KOPT-K1 (cell line): ENCODE measurements around the gene FRMD4A.

Source experiments
- H3K27ac ChIP-seq: fragments of 200-600 bp; sonication (generic); 2 replicates; pipeline ENCODE4 v1.5.1; 2016; ENCODE audit warnings: antibody characterized with exemption, mild to moderate bottlenecking, low read depth, low read length; ENCODE audit not compliant: poor library complexity, severe bottlenecking
- H3K36me3 ChIP-seq: fragments of 200-600 bp; sonication (generic); 2 replicates; pipeline ENCODE4 v1.5.1; 2017; ENCODE audit warnings: antibody characterized with exemption, mild to moderate bottlenecking, low read length, moderate library complexity; ENCODE audit not compliant: insufficient read depth
- H3K9me3 ChIP-seq: fragments of 200-600 bp; sonication (generic); 2 replicates; pipeline ENCODE4 v1.5.1; 2017; ENCODE audit warnings: antibody characterized with exemption, low read length, mild to moderate bottlenecking; ENCODE audit not compliant: insufficient read depth, poor library complexity, severe bottlenecking

Gene FRMD4A

DNA sequence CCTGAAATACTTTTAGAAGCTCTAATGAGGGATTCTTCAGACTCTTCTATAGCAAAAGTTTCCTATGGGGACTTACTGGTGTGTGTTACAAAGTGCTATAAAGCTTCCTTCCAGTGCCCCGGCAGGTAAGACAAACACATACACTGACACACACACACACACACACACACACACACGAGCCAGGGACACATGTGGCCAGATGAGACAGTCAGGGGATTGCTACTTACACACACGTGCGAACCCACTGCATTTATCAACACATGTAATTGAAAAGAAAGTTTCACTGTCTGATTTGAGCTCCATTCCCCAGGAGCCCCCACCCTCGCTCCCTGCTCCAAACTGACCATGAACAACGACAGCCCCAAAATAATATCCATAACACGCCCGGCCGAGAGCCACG is 624.1 kb downstream of the FRMD4A start:
- Histone ChIP-seq H3K9me3 (no peaks in the 10 kb centered on the region), H3K27ac (peak overlapping the region; percentile 90), H3K36me3 (no peaks in the 10 kb centered on the region)

DNA sequence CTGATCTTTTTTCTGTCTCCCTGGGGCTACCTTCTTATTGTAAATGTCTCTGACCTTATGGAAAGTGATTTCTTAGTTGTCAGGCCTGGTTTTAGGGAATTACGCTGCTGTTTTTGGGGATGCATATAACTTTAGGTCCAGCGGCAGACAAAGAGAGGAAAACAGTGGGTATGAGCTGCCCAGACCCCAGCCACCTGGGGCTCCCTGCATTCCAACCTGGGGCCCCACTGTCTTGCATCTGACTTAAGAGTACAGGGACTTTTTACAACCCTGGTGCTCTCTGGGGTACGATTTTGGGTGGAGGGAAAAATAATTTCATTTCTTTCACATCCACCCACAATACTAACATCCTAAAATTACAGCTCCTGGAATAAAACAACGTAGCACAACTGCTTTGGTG is 624.5 kb downstream of the FRMD4A start:
- Histone ChIP-seq H3K9me3 (no peaks in the 10 kb centered on the region), H3K27ac (peak overlapping the region; percentile 90), H3K36me3 (no peaks in the 10 kb centered on the region)

DNA sequence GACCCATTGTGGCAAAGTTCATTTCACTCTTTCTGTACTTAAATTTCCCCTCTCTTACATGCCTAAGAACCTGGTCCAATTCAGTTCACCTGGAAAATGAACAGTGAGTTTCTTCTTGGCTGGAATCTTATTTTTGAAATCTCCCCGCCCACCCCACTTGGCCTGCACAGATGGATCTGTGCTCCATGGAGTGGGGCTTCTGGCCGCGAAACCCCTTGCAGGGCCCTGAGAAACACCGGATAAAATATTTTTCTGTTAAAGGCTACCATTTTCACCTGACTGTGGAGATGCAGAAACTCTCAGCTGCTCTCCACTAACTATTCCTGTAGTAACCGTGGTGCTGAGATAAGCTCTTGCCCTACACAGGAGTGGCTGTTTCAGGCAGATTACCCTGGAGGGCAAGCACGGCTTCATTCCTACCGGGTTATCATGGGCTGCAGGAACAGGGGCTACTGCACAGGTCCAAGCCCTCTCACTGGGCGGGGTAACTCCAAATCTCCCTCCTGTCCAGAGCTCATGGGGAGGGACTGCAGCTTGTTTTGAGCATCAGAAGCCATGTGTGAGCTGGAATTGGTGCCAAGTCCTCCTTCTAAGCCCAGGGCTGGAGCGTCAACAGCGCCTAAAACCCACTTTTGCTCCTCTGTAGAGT is 625.1 kb downstream of the FRMD4A start:
- Histone ChIP-seq H3K36me3 (no peaks in the 10 kb centered on the region), H3K9me3 (no peaks in the 10 kb centered on the region), H3K27ac (peak overlapping the region; percentile 90)

DNA sequence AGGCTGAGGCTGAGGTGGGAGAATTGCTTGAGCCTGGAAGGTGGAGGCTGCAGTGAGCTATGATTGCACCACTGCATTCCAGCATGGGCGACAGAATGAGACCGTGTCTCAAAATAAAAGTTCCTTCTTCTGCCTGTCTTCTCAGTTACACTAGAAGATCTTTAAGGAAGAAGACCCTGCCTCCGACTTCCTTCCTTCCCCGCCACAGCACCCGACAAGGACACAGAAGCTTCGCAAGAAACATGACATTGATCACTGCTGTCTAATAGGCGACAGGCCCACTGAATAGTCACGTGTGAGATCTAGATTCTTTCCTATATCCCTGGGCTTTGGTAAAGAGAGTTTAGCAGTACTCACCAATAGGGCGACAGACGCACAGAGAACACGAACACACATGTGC is 625.8 kb downstream of the FRMD4A start:
- Histone ChIP-seq H3K9me3 (no peaks in the 10 kb centered on the region), H3K27ac (peak overlapping the region; percentile 90), H3K36me3 (no peaks in the 10 kb centered on the region)

DNA sequence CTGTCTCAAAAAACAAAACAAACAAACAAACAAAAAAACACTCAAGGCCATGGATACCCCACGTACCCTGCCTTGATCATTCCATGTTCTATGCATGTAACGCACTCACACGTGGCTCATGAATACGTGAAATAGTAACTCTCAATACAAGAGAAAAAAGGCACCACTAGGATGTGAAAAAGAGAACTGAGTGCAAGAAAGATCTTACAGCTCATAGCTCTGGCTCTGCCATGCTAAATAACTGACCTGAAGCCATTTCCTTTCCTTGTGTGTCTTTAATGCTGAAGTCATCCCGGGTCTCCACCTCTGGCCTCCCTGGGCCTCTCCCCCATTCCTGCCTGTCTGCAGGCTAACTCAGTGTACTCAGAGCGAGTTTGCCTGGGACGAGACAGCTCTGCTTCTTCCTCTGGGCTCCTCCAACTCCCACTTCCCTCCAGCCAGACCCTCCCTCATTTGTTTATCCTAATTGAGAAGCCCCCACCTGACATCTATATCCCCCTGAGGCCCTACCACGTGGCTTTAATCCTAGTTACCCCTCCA is 626.7 kb downstream of the FRMD4A start:
- no peaks in the 10 kb centered on the region; the same call in 1 of the 2 replicates for H3K36me3 ChIP-seq
- no peaks in the 10 kb centered on the region for H3K9me3 ChIP-seq
- peak overlapping the region; percentile 90 for H3K27ac ChIP-seq

DNA sequence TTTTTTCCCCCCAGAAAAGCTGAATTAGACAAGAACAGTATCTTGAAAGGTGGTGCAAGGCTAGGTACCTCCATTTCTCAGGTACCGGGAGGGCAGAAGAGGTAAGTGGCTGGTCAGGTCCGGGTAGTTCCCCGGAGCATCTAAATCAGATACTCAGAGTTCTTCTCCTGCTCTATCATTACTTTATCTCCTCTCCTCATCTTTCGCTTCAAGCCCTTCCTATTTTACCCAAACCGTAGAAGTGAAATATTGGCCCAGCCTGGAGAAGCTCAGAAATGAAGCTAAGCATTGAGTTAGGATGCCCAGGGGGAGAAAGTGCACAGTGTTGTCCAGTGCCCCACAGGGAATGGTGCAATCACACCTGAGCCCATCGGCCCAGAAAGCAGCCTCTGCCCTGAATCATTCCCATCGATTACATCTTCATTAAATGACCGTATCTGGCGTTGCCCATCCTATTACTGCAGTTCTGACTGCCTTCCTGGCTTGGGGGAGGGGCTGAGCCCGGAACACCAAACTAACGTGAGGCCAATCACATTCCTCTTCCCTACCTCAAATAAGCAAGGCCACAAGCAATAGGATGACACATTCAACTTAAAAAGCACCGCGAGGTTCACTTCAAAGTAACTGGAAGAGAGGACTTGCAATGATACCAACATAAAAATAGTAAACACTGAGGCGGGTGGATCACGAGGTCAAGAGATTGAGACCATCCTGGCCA is 627.5 kb downstream of the FRMD4A start:
- H3K27ac ChIP-seq = peak overlapping the region; percentile 90

DNA sequence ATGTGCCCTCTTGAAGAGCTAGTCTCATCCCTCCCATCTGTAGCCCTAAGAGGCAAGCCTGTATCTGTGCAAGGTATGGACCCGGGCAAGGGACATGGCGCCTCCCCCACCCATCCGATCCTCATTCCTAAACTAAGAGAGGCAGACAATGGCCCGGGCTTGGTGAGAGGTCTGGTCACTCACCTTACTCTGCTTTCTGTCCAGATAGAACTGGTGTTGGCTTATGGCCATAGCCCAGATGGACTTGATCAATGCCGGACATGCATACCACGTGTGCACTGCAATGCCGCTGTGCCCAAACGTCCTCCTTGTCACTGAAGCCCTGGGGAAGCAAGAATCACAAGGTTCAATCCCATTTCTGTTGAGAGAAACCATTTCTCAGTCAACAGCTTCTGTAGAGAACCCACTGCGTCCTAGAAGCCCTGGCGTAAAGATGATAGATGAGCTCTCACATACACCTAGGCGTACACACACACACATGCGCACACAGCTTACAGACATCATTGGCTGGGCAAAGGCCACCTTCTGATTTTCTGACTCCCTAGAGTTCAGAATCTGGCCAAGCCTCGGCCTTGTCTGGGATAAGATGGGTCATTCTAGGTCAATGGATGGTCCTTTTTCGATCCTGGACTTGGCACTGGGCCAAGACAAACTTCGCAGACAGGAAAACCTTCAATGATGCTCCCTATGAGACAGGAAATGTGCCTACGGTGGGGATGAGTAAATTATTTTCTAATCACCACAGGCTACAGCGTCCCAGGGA is 629.4 kb downstream of the FRMD4A start:
- H3K27ac ChIP-seq = peak overlapping the region; percentile 90

More for the DNA sequence above, 627.5 kb downstream of the FRMD4A start:
- no peaks in the 10 kb centered on the region for H3K9me3 ChIP-seq
- no peaks in the 10 kb centered on the region; the same call in 1 of the 2 replicates for H3K36me3 ChIP-seq

DNA sequence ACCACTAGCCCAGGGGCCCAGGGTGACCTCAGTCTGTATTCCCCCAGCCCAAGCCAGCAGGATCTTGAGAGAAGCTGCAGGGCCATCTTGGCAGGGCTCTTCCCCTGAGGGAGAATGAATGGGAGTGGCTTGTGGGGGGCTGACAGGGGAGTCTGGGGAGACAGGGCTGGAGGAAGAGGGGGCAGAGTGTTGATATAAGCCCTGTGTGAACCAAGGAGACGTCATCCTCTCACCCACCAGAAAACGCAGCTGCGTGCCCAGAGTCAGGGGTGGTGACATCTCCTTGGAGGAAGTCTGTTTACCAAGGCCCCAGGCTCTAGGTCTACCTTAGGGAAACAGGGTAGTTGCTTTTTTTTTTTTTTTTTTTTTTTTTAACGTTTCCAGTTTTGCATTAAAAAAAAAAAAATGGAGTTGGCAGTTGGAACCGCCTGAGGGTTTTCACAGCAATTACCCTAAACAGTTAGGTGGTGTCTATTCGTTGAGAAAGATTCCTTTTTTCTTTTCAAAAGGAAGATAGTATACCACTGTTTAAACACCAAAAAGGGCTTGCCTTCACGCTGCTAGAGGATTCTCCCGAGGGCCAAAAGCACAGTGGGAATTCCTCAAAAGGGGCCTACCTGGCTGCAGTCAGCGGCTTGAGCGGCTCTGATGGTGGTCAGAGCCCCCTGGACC is 630.1 kb downstream of the FRMD4A start:
- H3K9me3 ChIP-seq = no peaks in the 10 kb centered on the region
- peak overlapping the region; percentile 90 for H3K27ac ChIP-seq
- H3K36me3 ChIP-seq = no peaks in the 10 kb centered on the region; the same call in 1 of the 2 replicates

More for the DNA sequence above, 629.4 kb downstream of the FRMD4A start:
- Histone ChIP-seq H3K36me3 (no peaks in the 10 kb centered on the region; the same call in 1 of the 2 replicates), H3K9me3 (no peaks in the 10 kb centered on the region)

DNA sequence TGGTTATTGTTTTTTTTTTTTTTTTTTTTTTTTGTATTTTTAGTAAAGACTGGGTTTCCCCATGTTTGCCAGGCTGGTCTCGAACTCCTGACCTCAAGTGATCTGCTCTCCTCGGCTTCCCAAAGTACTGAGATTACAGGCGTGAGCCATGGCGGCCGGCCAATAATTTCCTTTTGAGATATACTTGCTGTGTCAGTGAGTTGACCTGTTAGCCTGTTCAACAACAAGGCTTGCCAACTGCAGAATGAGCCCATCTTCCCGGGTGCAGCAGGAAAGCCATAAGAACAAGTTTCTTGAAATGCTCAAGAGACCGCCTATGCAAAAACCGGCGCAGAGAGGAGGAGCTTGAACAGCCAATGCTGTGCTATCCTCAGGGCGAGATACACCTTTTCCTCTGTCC is 631.5 kb downstream of the FRMD4A start:
- Histone ChIP-seq H3K9me3 (no peaks in the 10 kb centered on the region), H3K27ac (peak overlapping the region; percentile 90), H3K36me3 (no peaks in the 10 kb centered on the region; the same call in 1 of the 2 replicates)

DNA sequence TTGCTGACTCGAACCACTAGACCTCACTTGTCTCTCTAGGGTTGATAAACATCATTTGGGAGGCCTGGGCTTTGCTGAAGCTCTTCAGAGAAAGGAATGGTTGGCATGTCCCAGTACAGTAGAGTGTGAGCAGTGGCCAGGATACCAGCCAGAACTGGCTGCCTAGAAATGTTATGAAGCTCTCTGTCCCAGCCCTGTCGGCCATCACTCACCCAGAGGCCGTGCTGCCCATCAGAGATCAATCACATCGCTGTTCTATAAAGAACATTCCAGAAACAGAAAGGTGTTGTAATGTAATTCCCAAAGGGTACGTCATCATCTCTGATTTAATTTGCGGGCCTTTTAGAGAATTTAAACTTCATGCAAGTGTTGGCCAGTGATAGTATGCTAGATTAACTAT is 632.5 kb downstream of the FRMD4A start:
- peaks cover 2% of the 10 kb centered on the region; the same call in 1 of the 2 replicates for H3K36me3 ChIP-seq
- H3K27ac ChIP-seq = peak overlapping the region; percentile 90
- H3K9me3 ChIP-seq = no peaks in the 10 kb centered on the region

DNA sequence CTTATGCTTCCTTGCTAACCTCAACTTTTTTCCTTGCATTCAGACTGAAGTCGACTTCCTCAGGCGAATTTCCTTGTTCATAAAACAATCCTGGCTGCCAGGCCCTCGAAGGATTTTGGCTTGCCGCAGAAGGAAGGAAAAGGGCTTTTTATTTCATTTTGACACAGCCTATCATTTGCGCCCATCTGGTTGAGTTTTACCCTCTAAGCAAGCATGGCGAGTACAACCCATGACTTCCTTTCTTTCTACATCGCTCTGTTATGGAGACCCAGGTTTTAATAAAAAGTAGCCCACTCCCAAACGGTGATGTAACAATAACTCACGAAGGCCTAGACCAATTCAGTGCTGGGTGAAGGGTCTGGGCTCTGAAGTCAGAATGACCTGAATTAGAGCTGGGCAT is 634.7 kb downstream of the FRMD4A start:
- peaks cover 5% of the 10 kb centered on the region; the same call in 1 of the 2 replicates for H3K36me3 ChIP-seq
- H3K27ac ChIP-seq = no peak overlapping the region
- no peaks in the 10 kb centered on the region for H3K9me3 ChIP-seq

DNA sequence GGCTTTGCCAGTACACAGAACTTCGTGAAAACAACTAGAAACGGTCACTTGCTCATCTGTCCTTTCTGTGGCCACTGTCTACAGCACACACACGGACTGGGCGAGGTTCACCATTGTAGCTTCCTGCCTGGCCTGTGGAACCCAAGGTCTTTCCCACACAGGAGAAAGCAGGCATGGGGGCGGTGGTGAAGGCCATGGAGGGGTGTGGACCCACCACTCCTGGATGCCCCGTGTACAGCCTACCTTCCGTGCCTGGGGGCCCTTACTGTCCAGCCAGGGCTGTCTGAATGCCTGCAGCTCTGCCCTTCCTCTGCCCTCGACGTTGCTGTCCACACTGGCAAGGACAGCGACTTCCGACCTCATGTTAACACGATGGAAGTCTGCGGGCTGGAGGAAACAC is 635.1 kb downstream of the FRMD4A start:
- no peaks in the 10 kb centered on the region for H3K9me3 ChIP-seq
- no peak overlapping the region for H3K27ac ChIP-seq
- peaks cover 5% of the 10 kb centered on the region; the same call in 1 of the 2 replicates for H3K36me3 ChIP-seq

DNA sequence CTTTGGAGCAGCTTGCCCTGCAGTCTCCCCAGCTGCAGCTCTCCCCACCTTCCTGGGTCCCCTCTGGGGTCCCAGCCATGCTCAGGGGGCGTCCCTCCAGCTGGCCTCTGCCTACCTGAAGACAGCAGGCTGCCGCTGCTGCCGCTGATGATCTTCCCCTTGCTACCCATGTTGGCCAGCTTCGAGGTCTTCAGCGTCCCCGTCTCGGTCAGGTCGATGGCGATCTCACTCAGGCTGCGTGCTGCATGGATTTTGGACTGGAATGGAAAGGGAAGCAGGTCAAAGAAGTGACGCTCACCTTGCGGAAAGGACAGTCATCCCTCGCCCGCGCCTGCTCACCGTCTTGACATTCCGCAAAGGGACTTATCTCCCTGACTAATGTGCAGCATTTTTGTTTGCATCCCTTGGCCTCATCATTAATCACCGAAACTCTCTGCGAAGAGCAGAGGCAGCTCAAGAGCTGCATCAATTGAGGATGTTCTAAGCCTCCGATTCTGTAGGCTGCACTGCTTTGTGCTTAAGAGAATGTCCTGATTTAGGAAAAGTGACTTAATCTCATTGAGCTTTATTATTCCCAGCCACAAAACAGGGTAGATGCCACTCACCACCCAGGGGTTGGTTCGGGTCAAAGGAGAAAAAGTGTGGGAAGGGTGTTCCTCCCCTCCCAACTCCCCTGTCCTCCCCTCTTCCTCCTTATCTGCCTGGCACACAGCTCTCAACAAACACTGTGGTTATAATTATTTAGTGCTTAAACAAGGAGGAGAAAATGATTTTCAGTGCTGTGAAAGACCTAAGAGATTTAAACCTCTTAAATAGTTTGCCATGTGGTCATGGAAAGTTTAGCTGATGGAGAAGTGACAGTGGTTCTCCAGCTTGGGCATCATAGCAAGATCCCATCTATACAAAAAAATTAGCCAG is 636.7 kb downstream of the FRMD4A start:
- H3K36me3 ChIP-seq = peaks cover 5% of the 10 kb centered on the region; the same call in 1 of the 2 replicates

More for the DNA sequence above, 636.7 kb downstream of the FRMD4A start:
- Histone ChIP-seq H3K9me3 (no peaks in the 10 kb centered on the region), H3K27ac (no peak overlapping the region)
